HEK293 (cell line): ENCODE measurements around the gene VMAC.
A peak's percentile ranks its signal among the peaks of the same experiment; 100 is the strongest.

Experiments used
- CTCF ChIA-PET: fragments of 350-600 bp; formaldehyde crosslinking; extraction: SDS; loops from one replicate; lab custom pipeline; 2021; ENCODE audit warnings: antibody characterized with exemption; lab: Yijun Ruan, JAX
- POLR2A ChIA-PET: fragments of 300-600 bp; formaldehyde crosslinking; extraction: SDS; loops from one replicate; lab custom pipeline; 2020; ENCODE audit warnings: antibody characterized with exemption, inconsistent platforms; lab: Yijun Ruan, JAX
- H3K27ac ChIP-seq: fragments of 200-500 bp; sonication (Bioruptor generic); 2 replicates; pipeline ENCODE4 v1.5.1; 2014; ENCODE audit warnings: low read depth, low read length, control low read depth, inconsistent platforms; ENCODE audit errors: extremely low read depth
- H3K36me3 ChIP-seq, 2 experiments: fragments of 200-500 bp in 1 of 2; sonication (Bioruptor generic) in 1 of 2; 1 replicate in 1 of 2; 2 replicates in 1 of 2; pipeline ENCODE4 v1.5.1; 2014 to 2017; ENCODE audit warnings: inconsistent platforms in 2 of 2, low read length in 2 of 2; ENCODE audit not compliant: control insufficient read depth in 2 of 2, insufficient read depth in 1 of 2
- H3K4me1 ChIP-seq: fragments of 200-500 bp; sonication (Bioruptor generic); 2 replicates; pipeline ENCODE4 v1.5.1; 2014; ENCODE audit warnings: mild to moderate bottlenecking, low read length, inconsistent platforms; ENCODE audit not compliant: control insufficient read depth, insufficient read depth
- H3K4me3 ChIP-seq: 2 replicates; pipeline ENCODE4 v1.5.1; 2011; ENCODE audit warnings: low read depth, mild to moderate bottlenecking, control low read depth, low read length, moderate library complexity
- H3K9me3 ChIP-seq: fragments of 200-500 bp; sonication (Bioruptor generic); 2 replicates; pipeline ENCODE4 v1.5.1; 2014; ENCODE audit warnings: low read depth, low read length, inconsistent platforms; ENCODE audit not compliant: control insufficient read depth, insufficient read depth
- BCL11A ChIP-seq: fragments of 450-650 bp; formaldehyde crosslinking; IDR thresholded peaks from 2 replicates; pipeline ENCODE4 v1.5.1; 2016; ENCODE audit warnings: low read depth, missing biosample characterization, missing genetic modification characterization
- GLIS1 ChIP-seq: fragments of 450-650 bp; formaldehyde crosslinking; IDR thresholded peaks from 2 replicates; pipeline ENCODE4 v1.5.1; 2016; ENCODE audit warnings: missing biosample characterization, missing genetic modification characterization
- HOXA7 ChIP-seq: sonication (generic); formaldehyde crosslinking; IDR thresholded peaks from 2 replicates; pipeline ENCODE4 v1.8.1; 2022; ENCODE audit warnings: missing genetic modification reagents, borderline replicate concordance
- KLF16 ChIP-seq: fragments of 450-650 bp; formaldehyde crosslinking; IDR thresholded peaks from 2 replicates; pipeline ENCODE4 v1.5.1; 2017; ENCODE audit warnings: missing biosample characterization, missing genetic modification characterization
- KLF9 ChIP-seq: fragments of 450-650 bp; formaldehyde crosslinking; IDR thresholded peaks from 2 replicates; pipeline ENCODE4 v1.5.1; 2016; ENCODE audit warnings: missing biosample characterization, missing genetic modification characterization, low read depth
- PRDM2 ChIP-seq: fragments of 450-650 bp; formaldehyde crosslinking; IDR thresholded peaks from 2 replicates; pipeline ENCODE4 v1.5.1; 2016; ENCODE audit warnings: missing biosample characterization, missing genetic modification characterization, borderline replicate concordance
- PRDM4 ChIP-seq: fragments of 450-650 bp; formaldehyde crosslinking; IDR thresholded peaks from 2 replicates; pipeline ENCODE4 v1.5.1; 2017; ENCODE audit warnings: missing biosample characterization, missing genetic modification characterization
- SALL2 ChIP-seq: fragments of 450-650 bp; formaldehyde crosslinking; IDR thresholded peaks from 2 replicates; pipeline ENCODE4 v1.5.0; 2017; ENCODE audit warnings: missing biosample characterization, mild to moderate bottlenecking, missing genetic modification characterization, borderline replicate concordance
- SCRT1 ChIP-seq: fragments of 450-650 bp; formaldehyde crosslinking; IDR thresholded peaks from 2 replicates; pipeline ENCODE4 v1.5.1; 2016; ENCODE audit warnings: missing biosample characterization, missing genetic modification characterization, borderline replicate concordance
- ZBTB1 ChIP-seq: fragments of 450-650 bp; formaldehyde crosslinking; IDR thresholded peaks from 2 replicates; pipeline ENCODE4 v1.5.1; 2016; ENCODE audit warnings: missing biosample characterization, missing genetic modification characterization
- ZBTB48 ChIP-seq: fragments of 450-650 bp; formaldehyde crosslinking; IDR thresholded peaks from 2 replicates; pipeline ENCODE4 v1.5.1; 2016; ENCODE audit warnings: missing biosample characterization, missing genetic modification characterization
- ZFHX2 ChIP-seq: fragments of 450-650 bp; formaldehyde crosslinking; conservative IDR thresholded peaks from 2 replicates; pipeline ENCODE4 v1.5.1; 2016; ENCODE audit warnings: missing biosample characterization, missing genetic modification characterization
- ZIC2 ChIP-seq: fragments of 450-650 bp; formaldehyde crosslinking; IDR thresholded peaks from 2 replicates; pipeline ENCODE4 v1.5.1; 2016; ENCODE audit warnings: missing biosample characterization, missing genetic modification characterization
- ZNF138 ChIP-seq: fragments of 450-650 bp; formaldehyde crosslinking; IDR thresholded peaks from 2 replicates; pipeline ENCODE4 v1.5.1; 2016; ENCODE audit warnings: missing biosample characterization, missing genetic modification characterization, borderline replicate concordance
- ZNF155 ChIP-seq: fragments of 450-650 bp; formaldehyde crosslinking; IDR thresholded peaks from 2 replicates; pipeline ENCODE4 v1.5.1; 2016; ENCODE audit warnings: missing biosample characterization, missing genetic modification characterization
- ZNF211 ChIP-seq: fragments of 450-650 bp; formaldehyde crosslinking; IDR thresholded peaks from 2 replicates; pipeline ENCODE4 v1.5.1; 2016; ENCODE audit warnings: low read depth, missing biosample characterization, missing genetic modification characterization
- ZNF23 ChIP-seq: fragments of 450-650 bp; formaldehyde crosslinking; IDR thresholded peaks from 2 replicates; pipeline ENCODE4 v1.5.1; 2016; ENCODE audit warnings: missing biosample characterization, missing genetic modification characterization, borderline replicate concordance
- ZNF24 ChIP-seq: fragments of 450-650 bp; formaldehyde crosslinking; IDR thresholded peaks from 2 replicates; pipeline ENCODE4 v1.5.1; 2016; ENCODE audit warnings: missing biosample characterization, missing genetic modification characterization
- ZNF335 ChIP-seq: fragments of 450-650 bp; formaldehyde crosslinking; conservative IDR thresholded peaks from 2 replicates; pipeline ENCODE4 v1.5.1; 2016; ENCODE audit warnings: missing biosample characterization, missing genetic modification characterization
- ZNF423 ChIP-seq: fragments of 450-650 bp; formaldehyde crosslinking; IDR thresholded peaks from 2 replicates; pipeline ENCODE4 v1.5.1; 2016; ENCODE audit warnings: missing biosample characterization, missing genetic modification characterization
- ZNF48 ChIP-seq: fragments of 450-650 bp; formaldehyde crosslinking; IDR thresholded peaks from 2 replicates; pipeline ENCODE4 v1.5.1; 2016; ENCODE audit warnings: missing biosample characterization, missing genetic modification characterization
- ZNF560 ChIP-seq: fragments of 450-650 bp; formaldehyde crosslinking; IDR thresholded peaks from 2 replicates; pipeline ENCODE4 v1.5.1; 2017; ENCODE audit warnings: missing biosample characterization, missing genetic modification characterization, borderline replicate concordance
- ZNF561 ChIP-seq: fragments of 450-650 bp; IDR thresholded peaks from 2 replicates; pipeline ENCODE4 v1.5.1; 2018; ENCODE audit warnings: missing biosample characterization, missing genetic modification characterization, borderline replicate concordance
- ZNF571 ChIP-seq: fragments of 450-650 bp; formaldehyde crosslinking; IDR thresholded peaks from 2 replicates; pipeline ENCODE4 v1.5.0; 2017; ENCODE audit warnings: missing biosample characterization, missing genetic modification characterization
- ZNF600 ChIP-seq: fragments of 450-650 bp; formaldehyde crosslinking; IDR thresholded peaks from 2 replicates; pipeline ENCODE4 v1.5.1; 2016; ENCODE audit warnings: missing biosample characterization, missing genetic modification characterization
- ZNF626 ChIP-seq: fragments of 450-650 bp; sonication (Bioruptor Pico); formaldehyde crosslinking; IDR thresholded peaks from 2 replicates; pipeline ENCODE4 v1.5.1; 2018; ENCODE audit warnings: missing biosample characterization, missing genetic modification characterization, inconsistent platforms
- ZNF654 ChIP-seq: fragments of 450-650 bp; formaldehyde crosslinking; IDR thresholded peaks from 2 replicates; pipeline ENCODE4 v1.5.1; 2016; ENCODE audit warnings: low read depth, missing biosample characterization, missing genetic modification characterization
- ZNF768 ChIP-seq: fragments of 450-650 bp; formaldehyde crosslinking; IDR thresholded peaks from 2 replicates; pipeline ENCODE4 v1.5.1; 2018; ENCODE audit warnings: missing biosample characterization, mild to moderate bottlenecking, missing genetic modification characterization
- ZNF843 ChIP-seq: fragments of 450-650 bp; formaldehyde crosslinking; IDR thresholded peaks from 2 replicates; pipeline ENCODE4 v1.5.1; 2016; ENCODE audit warnings: missing biosample characterization, missing genetic modification characterization

VMAC gene

GRCh38 chr19:5934069-5934401 lies 29.4 kb downstream of the VMAC start:
- no peak overlapping the region for H3K27ac ChIP-seq
- no peaks in the 10 kb centered on the region for H3K9me3 ChIP-seq
- TF ChIP-seq ZNF654 (tag by site-specific recombination) (no peak), GLIS1 (tag by site-specific recombination) (no peak), ZNF23 (tag by site-specific recombination) (no peak), PRDM4 (no peak), ZNF626 (tag by site-specific recombination) (no peak), SCRT1 (no peak), ZNF138 (no peak), ZNF571 (tag by site-specific recombination) (no peak), ZNF843 (tag by site-specific recombination) (no peak), ZNF560 (tag by site-specific recombination) (no peak), ZFHX2 (tag by site-specific recombination) (no peak), ZNF423 (tag by site-specific recombination) (no peak), ZNF211 (no peak), ZNF24 (tag by site-specific recombination) (no peak), ZNF155 (tag by site-specific recombination) (no peak)
- ChIA-PET POLR2A (no interaction called here), CTCF (interaction anchor here (0.5 to 1.7 kb wide), 4 partner anchors 15 to 582 kb away, joined by 3 to 7 read pairs (median 4); partner anchors contain the start of gene NRTN)
- H3K4me3 ChIP-seq = no peak overlapping the region
- H3K4me1 ChIP-seq = peaks cover 4% of the 10 kb centered on the region; the same call in 1 of the 2 replicates
- H3K36me3 ChIP-seq = peaks cover 14 to 73% of the 10 kb centered on the region in 2 experiments

GRCh38 chr19:5934774-5935472 lies 30.3 kb downstream of the VMAC start:
- no peak overlapping the region for H3K4me3 ChIP-seq
- H3K4me1 ChIP-seq = peaks cover 4% of the 10 kb centered on the region; the same call in 1 of the 2 replicates
- TF ChIP-seq BCL11A (tag by site-specific recombination) (no peak), KLF9 (tag by site-specific recombination) (no peak), ZNF561 (peak; percentile 62; the same call in 1 of the 2 replicates), PRDM2 (tag by site-specific recombination) (no peak), ZNF48 (tag by site-specific recombination) (no peak), KLF16 (tag by site-specific recombination) (no peak), ZNF600 (tag by site-specific recombination) (peak; percentile 77), ZBTB1 (tag by site-specific recombination) (no peak), SALL2 (no peak), ZNF768 (tag by site-specific recombination) (no peak), ZBTB48 (no peak), ZNF335 (tag by site-specific recombination) (no peak), HOXA7 (CRISPR knock-in tag) (no peak), ZIC2 (tag by site-specific recombination) (peak; percentile 43)
- TF ChIP-seq, all 188 proteins: peak for 3
- Histone ChIP-seq H3K9me3 (no peaks in the 10 kb centered on the region), H3K36me3 (peaks cover 14 to 69% of the 10 kb centered on the region in 2 experiments), H3K27ac (no peak overlapping the region)
- ChIA-PET POLR2A (no interaction called here), CTCF (interaction anchor here (0.5 to 1.7 kb wide), 6 partner anchors 12 to 581 kb away, joined by 3 to 7 read pairs (median 4); partner anchors contain the start of gene NRTN)
